ENCODE data around the gene SLC6A1. TPM values are rescaled to one million over a fixed set of nuclear protein-coding genes. Genes with fewer than 3 reads are reported as not detected.

The SLC6A1 gene
- total RNA-seq, 2 experiments from 2014 or later: not detected

DNA sequence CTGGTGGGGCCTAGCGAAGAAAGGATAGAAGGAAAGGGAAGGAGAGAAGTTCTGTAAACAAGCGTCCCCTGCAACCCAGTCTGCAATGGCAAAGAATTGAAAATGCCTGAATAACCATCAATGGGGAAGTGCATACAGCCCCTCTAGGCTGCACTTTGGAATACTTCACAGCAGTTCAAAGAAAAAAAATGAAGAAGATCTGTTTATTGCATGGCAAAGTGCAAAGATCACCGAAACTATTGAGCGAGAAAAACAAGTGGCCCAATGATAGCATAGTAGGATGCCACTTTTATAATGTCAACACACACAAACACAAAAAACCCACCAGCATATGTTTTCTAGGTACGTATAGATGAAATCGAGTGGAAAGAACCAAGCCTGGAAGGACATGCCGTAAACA lies 13.6 kb upstream of the SLC6A1 start:
- POLR2A ChIA-PET: no interaction called here
- H3K4me1 ChIP-seq (ENCODE audit: insufficient read depth, low read length): no peaks in the 10 kb centered on the region
- intact Hi-C loops (cut with DNase I, micrococcal nuclease): no loop called here
- no peak overlapping the region for H3K4me3 ChIP-seq (ENCODE audit: low read length)
- no peak overlapping the region for H3K27ac ChIP-seq (ENCODE audit: low read depth in 1 of 2, low read length in 2 of 2)
- DNase-seq: no peak
- H3K27me3 ChIP-seq (ENCODE audit: control insufficient read depth in 1 of 2, insufficient read depth in 2 of 2, low read length in 2 of 2): peaks cover 0 to 10% of the 10 kb centered on the region in 2 experiments
- no peak overlapping the region for H3K4me3 Mint-ChIP-seq
- no peaks in the 10 kb centered on the region for H3K36me3 ChIP-seq (ENCODE audit: insufficient read depth, low read length)
- ATAC-seq (ENCODE audit: poor library complexity): no peak
- H3K9me3 ChIP-seq (ENCODE audit: control insufficient read depth in 1 of 2, insufficient read depth in 1 of 2, low read length in 2 of 2): no peaks in the 10 kb centered on the region
- no peak for TF ChIP-seq CTCF (IDR thresholded peaks at IDR 0.05)
- H3K4me1 Mint-ChIP-seq (ENCODE audit: low read depth): peaks cover 9% of the 10 kb centered on the region
- H3K36me3 Mint-ChIP-seq (ENCODE audit: low read depth): no peaks in the 10 kb centered on the region
- no peak overlapping the region for H3K27ac Mint-ChIP-seq
- peaks cover 44% of the 10 kb centered on the region for H3K27me3 Mint-ChIP-seq
- CTCF ChIA-PET: no interaction called here
- H3K9me3 Mint-ChIP-seq: peaks cover 2% of the 10 kb centered on the region

GRCh38 chr3:10980312-10980711 lies 12.2 kb upstream of the SLC6A1 start:
- no peak for DNase-seq
- Histone ChIP-seq H3K36me3 (ENCODE audit: insufficient read depth, low read length) (no peaks in the 10 kb centered on the region), H3K9me3 (ENCODE audit: control insufficient read depth in 1 of 2, insufficient read depth in 1 of 2, low read length in 2 of 2) (no peaks in the 10 kb centered on the region), H3K27ac (ENCODE audit: low read depth in 1 of 2, low read length in 2 of 2) (no peak overlapping the region), H3K27me3 (ENCODE audit: control insufficient read depth in 1 of 2, insufficient read depth in 2 of 2, low read length in 2 of 2) (peaks cover 0 to 6% of the 10 kb centered on the region in 2 experiments), H3K4me1 (ENCODE audit: insufficient read depth, low read length) (no peaks in the 10 kb centered on the region), H3K4me3 (ENCODE audit: low read length) (no peak overlapping the region)
- H3K27me3 Mint-ChIP-seq: peaks cover 37% of the 10 kb centered on the region
- ChIA-PET POLR2A (no interaction called here), CTCF (no interaction called here)
- H3K4me1 Mint-ChIP-seq (ENCODE audit: low read depth): peaks cover 9% of the 10 kb centered on the region
- intact Hi-C loops (cut with DNase I, micrococcal nuclease): no loop called here
- H3K36me3 Mint-ChIP-seq (ENCODE audit: low read depth): no peaks in the 10 kb centered on the region
- TF ChIP-seq CTCF (IDR thresholded peaks at IDR 0.05): no peak
- no peak overlapping the region for H3K27ac Mint-ChIP-seq
- H3K4me3 Mint-ChIP-seq: no peak overlapping the region
- ATAC-seq (ENCODE audit: poor library complexity): no peak
- peaks cover 2% of the 10 kb centered on the region for H3K9me3 Mint-ChIP-seq

DNA sequence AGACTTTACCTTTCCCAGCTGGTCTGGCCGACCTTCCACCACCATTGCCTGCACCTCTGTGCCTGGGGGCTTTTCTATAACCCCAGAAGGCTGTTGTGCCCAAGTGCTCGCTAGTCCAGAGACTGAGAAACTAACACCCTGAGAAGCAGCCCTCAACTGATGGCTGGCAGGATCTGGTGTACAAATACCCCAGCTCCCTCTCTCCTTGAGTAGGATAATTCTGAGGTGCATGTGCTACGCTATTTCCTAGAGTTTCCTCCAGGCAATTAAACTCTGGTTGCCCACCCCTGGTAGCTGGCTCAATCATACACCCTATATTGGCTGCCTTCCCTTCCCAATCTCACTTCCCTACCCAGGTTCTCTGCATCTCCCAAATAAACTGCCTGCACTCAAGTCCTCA lies 11.5 kb upstream of the SLC6A1 start:
- Histone ChIP-seq H3K4me3 (ENCODE audit: low read length) (no peak overlapping the region), H3K27ac (ENCODE audit: low read depth in 1 of 2, low read length in 2 of 2) (no peak overlapping the region), H3K36me3 (ENCODE audit: insufficient read depth, low read length) (no peaks in the 10 kb centered on the region), H3K27me3 (ENCODE audit: control insufficient read depth in 1 of 2, insufficient read depth in 2 of 2, low read length in 2 of 2) (peaks cover 0 to 6% of the 10 kb centered on the region in 2 experiments), H3K4me1 (ENCODE audit: insufficient read depth, low read length) (no peaks in the 10 kb centered on the region), H3K9me3 (ENCODE audit: control insufficient read depth in 1 of 2, insufficient read depth in 1 of 2, low read length in 2 of 2) (no peaks in the 10 kb centered on the region)
- Mint-ChIP-seq H3K27ac (no peak overlapping the region), H3K36me3 (ENCODE audit: low read depth) (no peaks in the 10 kb centered on the region), H3K9me3 (peaks cover 2% of the 10 kb centered on the region), H3K27me3 (peaks cover 37% of the 10 kb centered on the region), H3K4me3 (no peak overlapping the region), H3K4me1 (ENCODE audit: low read depth) (peaks cover 9% of the 10 kb centered on the region)
- intact Hi-C loops (cut with DNase I, micrococcal nuclease): no loop called here
- no peak for DNase-seq
- ChIA-PET CTCF (no interaction called here), POLR2A (no interaction called here)
- TF ChIP-seq CTCF (IDR thresholded peaks at IDR 0.05): no peak
- ATAC-seq (ENCODE audit: poor library complexity): no peak

All from CD4-positive, alpha-beta T cell (primary cell).